ENCODE data around the gene NDRG3. TPM values are rescaled to one million over a fixed set of nuclear protein-coding genes. Genes with fewer than 3 reads are reported as not detected.
"Not testable (repeated sequence)": the region's sequence is repeated elsewhere in the genome, so short reads cannot be mapped to it uniquely, and the experiment has no call there.

The NDRG3 gene
- total RNA-seq, 1 donor from 2014 or later: 28.9 TPM

DNA sequence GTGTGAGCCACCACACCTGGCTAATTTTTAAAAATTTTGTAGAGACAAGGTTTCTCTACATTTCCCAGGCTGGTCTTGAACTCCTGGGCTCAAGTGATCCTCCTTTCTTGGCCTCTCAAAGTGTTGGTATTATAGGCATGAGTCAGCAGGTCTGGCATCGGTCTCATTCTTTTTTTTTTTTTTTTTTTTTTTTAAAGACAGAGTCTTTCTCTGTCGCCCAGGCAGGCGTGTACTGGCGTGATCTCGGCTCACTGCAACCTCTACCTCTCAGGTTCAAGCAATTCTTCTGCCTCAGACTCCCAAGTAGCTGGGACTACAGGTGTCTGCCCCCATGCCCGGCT is 137.5 kb downstream of the NDRG3 start:
- not testable (repeated sequence) for DNase-seq (ENCODE audit: low read depth in 2 of 2)

DNA sequence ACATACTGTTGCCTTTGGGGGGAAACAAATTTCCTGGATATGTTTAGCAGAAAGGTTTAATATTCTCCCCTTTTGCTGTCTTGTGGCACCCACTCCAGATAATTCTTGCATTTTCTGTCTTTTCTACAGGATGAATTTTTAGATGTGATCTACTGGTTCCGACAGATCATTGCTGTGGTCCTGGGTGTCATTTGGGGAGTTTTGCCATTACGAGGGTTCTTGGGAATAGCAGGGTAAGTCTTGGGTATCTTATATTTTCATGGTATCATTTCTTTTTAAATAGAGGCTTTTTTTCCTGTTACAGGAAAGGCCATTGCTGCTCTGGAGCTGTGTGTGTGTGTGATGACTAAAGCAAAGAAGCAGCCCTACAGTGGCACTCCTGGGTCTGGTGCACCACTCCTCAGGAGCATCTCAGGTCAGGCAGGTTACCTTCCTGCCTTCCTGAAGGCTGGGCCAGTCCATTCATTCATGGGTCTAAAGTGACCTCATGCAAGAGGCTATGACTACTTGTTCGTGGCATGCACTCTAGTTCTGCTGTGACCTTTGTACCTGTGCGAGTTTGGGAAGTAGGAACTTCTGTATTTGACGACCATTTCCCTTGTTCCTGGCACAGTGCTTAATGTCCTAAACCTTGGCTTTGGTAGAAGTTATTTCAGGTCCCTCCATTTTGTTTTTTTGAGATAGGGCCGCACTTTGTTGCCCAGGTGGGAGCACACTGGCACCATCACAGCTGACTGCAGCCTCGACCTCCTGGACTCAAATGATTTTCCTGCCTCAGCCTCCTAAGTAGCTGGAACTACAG is 138.1 kb downstream of the NDRG3 start:
- DNase-seq (ENCODE audit: low read depth in 2 of 2): no peak

DNA sequence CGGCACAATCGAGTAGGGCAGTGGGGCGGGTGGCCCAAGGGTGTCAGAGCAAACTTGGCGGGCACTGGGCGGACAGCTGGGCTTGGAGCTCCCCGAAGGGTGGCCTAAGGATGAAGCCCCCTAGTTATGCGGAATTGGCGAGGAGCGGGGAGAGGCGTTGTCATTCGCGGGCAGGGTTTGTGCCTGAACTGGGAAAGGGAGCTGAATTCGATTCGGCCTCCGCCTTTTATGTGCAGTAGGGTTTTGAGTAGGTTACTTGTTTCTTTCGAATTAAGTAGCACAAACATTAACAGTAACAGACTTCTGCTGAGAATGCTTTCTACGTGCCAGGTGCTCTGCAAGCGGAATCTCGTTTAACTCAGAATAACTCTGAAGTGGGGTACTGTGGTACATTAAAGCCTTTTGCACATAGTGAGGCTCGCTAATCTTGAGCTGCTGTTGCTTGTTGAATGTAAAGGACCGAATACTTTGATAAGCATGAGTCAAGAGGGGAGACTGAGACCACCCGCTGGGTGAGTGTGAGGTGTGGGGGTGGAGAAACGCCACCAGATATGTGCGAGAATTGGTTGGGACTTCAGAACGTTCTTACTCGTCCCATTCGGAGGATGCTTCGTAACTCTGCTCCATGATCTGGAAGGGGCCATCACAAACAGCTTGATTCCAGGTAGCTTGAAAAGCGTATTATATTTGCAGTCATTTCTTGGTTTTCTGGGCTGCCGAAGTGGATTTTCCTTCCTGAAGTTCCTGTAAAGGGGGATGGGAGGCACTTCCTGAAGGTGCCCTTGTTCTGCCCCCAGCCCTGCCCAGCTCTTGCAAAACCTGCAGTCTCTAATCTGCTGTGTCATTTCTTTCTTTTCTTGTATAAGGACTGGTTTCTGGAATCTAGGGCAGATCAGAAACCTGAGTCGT is 139.5 kb downstream of the NDRG3 start:
- peak in 1 of 2 donors; percentile 21 for DNase-seq (ENCODE audit: low read depth in 2 of 2)

DNA sequence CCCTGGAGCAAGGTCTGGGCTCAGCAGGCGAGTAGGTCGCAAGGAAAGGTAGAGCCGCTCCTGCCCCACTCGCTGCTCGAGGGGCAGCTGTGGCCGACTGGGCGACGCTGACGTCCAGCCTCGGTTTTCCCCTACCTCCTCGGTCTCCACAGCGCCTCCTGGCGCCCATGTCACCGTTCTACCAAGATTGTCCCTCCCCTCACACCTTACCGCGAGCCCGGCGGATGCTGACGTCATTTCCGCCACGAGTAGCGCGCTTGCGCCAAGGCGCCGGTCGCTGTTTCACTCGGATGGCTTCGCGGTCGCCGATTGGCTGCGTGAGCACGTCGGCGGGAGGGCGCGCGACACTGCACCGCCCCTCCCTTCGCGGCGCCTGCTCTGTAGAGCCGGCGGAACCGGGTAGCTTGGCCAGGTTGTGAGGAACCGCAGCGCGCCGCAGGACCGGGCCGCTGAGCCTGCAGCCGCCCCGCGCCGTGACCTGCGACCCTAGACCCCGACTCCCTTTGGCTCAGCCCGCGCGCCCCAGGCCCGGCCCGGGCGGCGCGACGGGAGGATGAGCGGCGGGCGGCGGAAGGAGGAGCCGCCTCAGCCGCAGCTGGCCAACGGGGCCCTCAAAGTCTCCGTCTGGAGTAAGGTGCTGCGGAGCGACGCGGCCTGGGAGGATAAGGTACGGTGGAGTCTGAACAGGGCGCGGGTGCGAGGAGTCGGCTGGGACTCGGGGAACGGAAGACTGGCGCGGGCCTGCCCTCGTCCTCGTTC is 140.3 kb downstream of the NDRG3 start, which contains the start of gene RAB5IF:
RAB5IF (plus strand) TSS at position 381 of the 759 bp plus-strand sequence; CDS start at position 554, 173 bp downstream.
- peak; percentile 98 to 99 for DNase-seq (ENCODE audit: low read depth in 2 of 2)

GRCh38 chr20:36604952-36605398 is 140.9 kb downstream of the NDRG3 start:
- DNase-seq (ENCODE audit: low read depth in 2 of 2): peak in 1 of 2 donors; percentile 51

Other genes starting within 250 kb of the NDRG3 start
- gene MYL9, start 204.6 kb downstream of the NDRG3 start, total RNA-seq: 0.77 and 1.8 TPM in 2 replicates
- gene TGIF2, start 172.5 kb downstream of the NDRG3 start, total RNA-seq: 17.7 and 29.0 TPM in 2 replicates
- 71.2 and 76.9 TPM in 2 replicates for gene RAB5IF, start 140.3 kb downstream of the NDRG3 start, total RNA-seq
- not detected in 2 replicates for gene SLA2, start 99.9 kb downstream of the NDRG3 start, total RNA-seq
- 16.4 and 18.7 TPM in 2 replicates for gene DSN1, start 27.7 kb upstream of the NDRG3 start, total RNA-seq
- 0.13 TPM in 2 replicates for gene TLDC2, start 130.0 kb upstream of the NDRG3 start, total RNA-seq
- gene SAMHD1, start 205.6 kb upstream of the NDRG3 start, total RNA-seq: 19.1 and 20.5 TPM in 2 replicates

Measured in dermis microvascular lymphatic vessel endothelial cell (primary cell).